Bone marrow (tissue), 2 donors: ENCODE measurements around the gene SFMBT1.

Experiments used
- DNase-seq, 2 donors: peaks; one replicate each; lab custom pipeline; 2025; lab: John Stamatoyannopoulos, UW

The SFMBT1 gene

GRCh38 chr3:52986938-52987337 lies 58.9 kb downstream of the SFMBT1 start:
- DNase-seq, result no peak

GRCh38 chr3:52986049-52986448 lies 59.8 kb downstream of the SFMBT1 start:
- DNase-seq, result no peak

GRCh38 chr3:52983828-52984227 lies 62.0 kb downstream of the SFMBT1 start:
- peak in 1 of 2 donors; percentile 6 for DNase-seq

GRCh38 chr3:52983336-52983807 lies 62.5 kb downstream of the SFMBT1 start:
- peak in 1 of 2 donors; percentile 79 for DNase-seq

GRCh38 chr3:52982839-52983238 lies 63.0 kb downstream of the SFMBT1 start:
- no peak for DNase-seq

GRCh38 chr3:52979190-52979983 lies 66.5 kb downstream of the SFMBT1 start:
- no peak for DNase-seq

- DNase-seq, result no peak
These were observed 67.6 kb downstream of the SFMBT1 start for GRCh38 chr3:52978109-52978754.

- DNase-seq, result no peak
These were observed 72.1 kb downstream of the SFMBT1 start for GRCh38 chr3:52973806-52974205.

- no peak for DNase-seq
These were observed 74.0 kb downstream of the SFMBT1 start for GRCh38 chr3:52971895-52972294.

GRCh38 chr3:52967398-52967797 lies 78.5 kb downstream of the SFMBT1 start:
- DNase-seq, result no peak

GRCh38 chr3:52962160-52962559 lies 83.7 kb downstream of the SFMBT1 start:
- DNase-seq, result no peak

GRCh38 chr3:52959773-52960172 lies 86.1 kb downstream of the SFMBT1 start:
- DNase-seq, result no peak

- no peak for DNase-seq
These were observed 106.3 kb downstream of the SFMBT1 start for GRCh38 chr3:52939600-52939999.

GRCh38 chr3:52934630-52935530 lies 111.0 kb downstream of the SFMBT1 start:
- DNase-seq, result peak in 1 of 2 donors; percentile 27

GRCh38 chr3:52931889-52932288 lies 114.0 kb downstream of the SFMBT1 start:
- no peak for DNase-seq

GRCh38 chr3:52931328-52931727 lies 114.5 kb downstream of the SFMBT1 start:
- no peak for DNase-seq

GRCh38 chr3:52930748-52931147 lies 115.1 kb downstream of the SFMBT1 start:
- no peak for DNase-seq

- no peak for DNase-seq
These were observed 119.3 kb downstream of the SFMBT1 start for GRCh38 chr3:52926554-52926953.

GRCh38 chr3:52925405-52926313 lies 120.2 kb downstream of the SFMBT1 start:
- no peak for DNase-seq

- DNase-seq, result no peak
These were observed 121.9 kb downstream of the SFMBT1 start for GRCh38 chr3:52923963-52924362.

- DNase-seq, result no peak
These were observed 125.0 kb downstream of the SFMBT1 start for GRCh38 chr3:52920841-52921240.
